ENCODE data around the gene CENPC. TPM values are rescaled to one million over a fixed set of nuclear protein-coding genes. Genes with fewer than 3 reads are reported as not detected.

The CENPC gene
- 5.1 and 6.5 TPM in 2 replicates for total RNA-seq

GRCh38 chr4:67545199-67546003 is at the start of gene CENPC:
CENPC (minus strand) TSS chr4:67545503; CDS start chr4:67545355, 148 bp downstream.

GRCh38 chr4:67558493-67558892 is 13.2 kb upstream of the CENPC start, which contains the start of gene STAP1:
STAP1 (plus strand) TSS chr4:67558727; CDS start chr4:67558810, 83 bp downstream.

Other genes starting within 250 kb of the CENPC start
- 0.16 TPM in 1 of 2 replicates, not detected in the other for gene STAP1, start 13.2 kb upstream of the CENPC start, total RNA-seq
- gene UBA6, start 155.7 kb upstream of the CENPC start, total RNA-seq, result 63.7 and 110 TPM in 2 replicates
- gene GNRHR, start 208.9 kb upstream of the CENPC start, total RNA-seq, result not detected in 2 replicates